Nephron (organoid): ENCODE measurements around the gene FGF9.

Experiments used
- H3K27ac Mint-ChIP-seq, 3 experiments: 2 replicates each; pipeline ENCODE4 v1.8.0; 2020; ENCODE audit warnings: mixed read lengths in 3 of 3, mild to moderate bottlenecking in 2 of 3, moderate library complexity in 1 of 3
- H3K27me3 Mint-ChIP-seq: 2 replicates; pipeline ENCODE4 v1.8.0; 2021; ENCODE audit warnings: low read depth, mild to moderate bottlenecking, moderate library complexity, mixed read lengths
- H3K36me3 Mint-ChIP-seq: 2 replicates; pipeline ENCODE4 v1.8.0; 2020; ENCODE audit warnings: low read depth, mixed read lengths
- H3K4me1 Mint-ChIP-seq: 2 replicates; pipeline ENCODE4 v1.8.0; 2020; ENCODE audit warnings: mixed read lengths
- H3K4me3 Mint-ChIP-seq, 3 experiments: 2 replicates each; pipeline ENCODE4 v1.8.0; 2020; ENCODE audit warnings: mild to moderate bottlenecking in 3 of 3, mixed read lengths in 3 of 3, moderate library complexity in 2 of 3
- H3K9me3 Mint-ChIP-seq: 2 replicates; pipeline ENCODE4 v1.8.0; 2020; ENCODE audit warnings: mixed read lengths
- TF ChIP-seq, protein P1 (sequence below), 3 experiments: fragments of 200-600 bp; sonication (generic); IDR thresholded peaks; one replicate each; pipeline ENCODE4 v1.5.0; 2021; ENCODE audit warnings: antibody characterized with exemption in 3 of 3; ENCODE audit not compliant: unreplicated experiment in 3 of 3

FGF9 gene

DNA sequence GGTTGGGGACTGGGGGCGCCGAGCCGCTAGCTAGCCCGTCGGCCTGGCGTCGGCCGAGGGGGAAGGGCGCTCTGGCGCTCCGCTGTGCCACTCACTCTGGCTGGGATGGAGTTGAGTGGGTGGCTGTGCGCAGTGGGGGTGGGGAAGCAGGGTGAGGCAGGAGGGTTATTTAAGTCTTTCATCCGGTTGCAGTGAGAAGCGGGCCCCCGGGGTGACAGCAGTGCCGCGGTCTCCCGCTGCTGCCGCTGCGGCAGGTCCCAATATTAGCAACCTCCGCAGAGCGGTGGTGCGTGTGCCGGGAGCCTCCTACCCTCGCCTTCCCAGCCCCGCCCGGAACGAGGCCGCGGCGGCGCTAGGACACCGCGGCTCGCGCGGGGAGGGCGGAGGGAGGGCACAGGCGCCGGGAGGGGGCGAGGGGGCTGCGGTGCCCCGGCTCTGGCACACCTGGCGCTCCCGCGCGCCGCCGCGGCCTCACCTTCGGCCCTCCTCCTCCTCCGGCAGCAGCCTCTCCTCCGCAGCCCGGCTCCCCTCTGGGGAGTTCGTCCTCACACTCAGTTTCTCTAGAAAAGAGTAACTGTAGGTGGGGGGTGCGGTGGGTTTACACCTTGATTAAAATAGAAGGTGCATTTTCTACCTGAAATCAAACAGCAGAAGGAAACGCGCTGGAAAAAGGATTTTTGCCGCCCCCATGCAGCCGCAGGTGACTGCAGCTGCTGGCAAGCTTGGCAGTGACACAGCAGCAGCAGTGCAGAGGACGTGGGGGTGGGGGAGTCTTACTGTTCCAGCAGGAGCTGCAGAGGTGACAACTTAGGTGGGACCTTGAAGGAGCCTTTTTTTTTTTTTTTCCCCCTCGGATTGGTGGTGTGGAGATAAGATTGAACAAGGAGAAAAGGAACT lies 4.5 kb downstream of the FGF9 start:
- H3K27ac Mint-ChIP-seq, result peak overlapping the region; percentile 9 to 87 (median 77)
- H3K4me3 Mint-ChIP-seq, result peak overlapping the region; percentile 89 to 97 (median 94)
- no peaks in the 10 kb centered on the region for H3K9me3 Mint-ChIP-seq
- peaks cover 37% of the 10 kb centered on the region for H3K4me1 Mint-ChIP-seq
- peaks cover 57% of the 10 kb centered on the region for H3K27me3 Mint-ChIP-seq
- TF ChIP-seq, protein P1, sequence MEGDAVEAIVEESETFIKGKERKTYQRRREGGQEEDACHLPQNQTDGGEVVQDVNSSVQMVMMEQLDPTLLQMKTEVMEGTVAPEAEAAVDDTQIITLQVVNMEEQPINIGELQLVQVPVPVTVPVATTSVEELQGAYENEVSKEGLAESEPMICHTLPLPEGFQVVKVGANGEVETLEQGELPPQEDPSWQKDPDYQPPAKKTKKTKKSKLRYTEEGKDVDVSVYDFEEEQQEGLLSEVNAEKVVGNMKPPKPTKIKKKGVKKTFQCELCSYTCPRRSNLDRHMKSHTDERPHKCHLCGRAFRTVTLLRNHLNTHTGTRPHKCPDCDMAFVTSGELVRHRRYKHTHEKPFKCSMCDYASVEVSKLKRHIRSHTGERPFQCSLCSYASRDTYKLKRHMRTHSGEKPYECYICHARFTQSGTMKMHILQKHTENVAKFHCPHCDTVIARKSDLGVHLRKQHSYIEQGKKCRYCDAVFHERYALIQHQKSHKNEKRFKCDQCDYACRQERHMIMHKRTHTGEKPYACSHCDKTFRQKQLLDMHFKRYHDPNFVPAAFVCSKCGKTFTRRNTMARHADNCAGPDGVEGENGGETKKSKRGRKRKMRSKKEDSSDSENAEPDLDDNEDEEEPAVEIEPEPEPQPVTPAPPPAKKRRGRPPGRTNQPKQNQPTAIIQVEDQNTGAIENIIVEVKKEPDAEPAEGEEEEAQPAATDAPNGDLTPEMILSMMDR (IDR thresholded peaks at IDR 0.05; ENCODE audit: unreplicated experiment in 3 of 3), result no peak
- H3K36me3 Mint-ChIP-seq, result no peaks in the 10 kb centered on the region

DNA sequence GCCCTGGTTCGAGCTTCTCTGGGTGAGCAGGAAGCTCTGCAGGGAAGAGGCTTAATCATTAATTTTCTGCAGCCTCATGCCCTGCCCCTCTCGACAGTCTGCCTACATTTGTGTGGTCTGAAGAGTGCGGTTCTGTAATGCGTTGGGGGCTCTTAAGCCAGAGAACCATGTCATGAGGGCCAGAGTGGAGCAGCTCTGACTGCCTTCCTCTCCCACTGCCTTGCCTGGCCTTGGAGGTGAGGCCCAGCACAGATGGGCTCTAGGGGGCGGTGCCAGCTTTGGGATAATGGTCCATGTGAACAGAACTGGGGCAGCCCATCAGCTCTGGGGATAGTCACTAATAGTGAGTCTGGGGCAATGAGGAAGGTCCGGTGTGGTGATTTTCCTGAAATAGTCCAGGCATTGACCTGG lies 5.7 kb downstream of the FGF9 start:
- peak overlapping the region; percentile 75 to 83 (median 78) for H3K4me3 Mint-ChIP-seq
- H3K9me3 Mint-ChIP-seq, result no peaks in the 10 kb centered on the region
- H3K27ac Mint-ChIP-seq, result peak overlapping the region; percentile 4 to 87 (median 9)
- H3K27me3 Mint-ChIP-seq, result peaks cover 50% of the 10 kb centered on the region
- peaks cover 32% of the 10 kb centered on the region for H3K4me1 Mint-ChIP-seq
- peaks cover 7% of the 10 kb centered on the region for H3K36me3 Mint-ChIP-seq
- TF ChIP-seq, protein P1 (IDR thresholded peaks at IDR 0.05; ENCODE audit: unreplicated experiment in 3 of 3), result peak in 1 of 3 experiments; percentile 40

- TF ChIP-seq, protein P1 (IDR thresholded peaks at IDR 0.05; ENCODE audit: unreplicated experiment in 3 of 3), result no peak
- H3K9me3 Mint-ChIP-seq, result no peaks in the 10 kb centered on the region
- H3K36me3 Mint-ChIP-seq, result peaks cover 7% of the 10 kb centered on the region
- H3K4me1 Mint-ChIP-seq, result peaks cover 28% of the 10 kb centered on the region
- peak overlapping the region; percentile 75 to 83 (median 78) for H3K4me3 Mint-ChIP-seq
- H3K27me3 Mint-ChIP-seq, result peaks cover 45% of the 10 kb centered on the region
- H3K27ac Mint-ChIP-seq, result peak overlapping the region in 1 of 3 experiments; percentile 9
Measured at GRCh38 chr13:21677075-21677623, 6.3 kb downstream of the FGF9 start.

DNA sequence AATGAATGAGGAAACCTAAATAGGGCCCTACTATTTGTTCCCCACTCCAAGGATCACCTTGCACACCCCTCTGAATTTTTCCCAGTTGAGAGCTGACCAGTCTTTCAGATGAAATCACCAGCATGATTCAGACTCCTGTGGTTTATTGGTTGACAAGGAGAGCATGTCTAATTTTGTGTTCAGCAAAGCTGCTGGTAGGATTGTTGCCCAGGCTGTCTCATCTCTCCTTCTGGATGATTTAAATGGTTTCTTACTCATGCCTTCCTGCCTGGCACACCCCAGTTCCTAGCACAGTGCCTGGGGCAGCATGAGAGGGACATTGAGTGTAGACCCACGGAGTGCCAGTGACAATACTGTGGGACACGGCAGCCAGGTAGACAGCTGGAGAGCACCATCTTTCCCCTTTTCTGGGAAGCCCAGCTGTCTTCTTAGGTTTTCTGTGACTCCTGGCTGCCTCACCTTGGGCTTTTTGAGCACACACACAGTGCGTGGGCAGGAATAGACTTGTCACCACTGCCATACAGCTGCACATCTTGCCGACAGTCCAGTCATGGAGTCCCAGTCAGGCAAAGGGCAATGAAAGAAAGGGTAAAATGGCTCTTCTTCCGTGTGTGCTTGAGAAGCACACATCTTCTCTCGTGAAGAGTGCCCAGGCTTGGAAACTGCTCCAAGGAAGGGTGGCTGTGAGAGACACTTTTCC lies 12.3 kb downstream of the FGF9 start:
- Mint-ChIP-seq H3K9me3 (no peaks in the 10 kb centered on the region), H3K27me3 (peaks cover 7% of the 10 kb centered on the region), H3K36me3 (peaks cover 14% of the 10 kb centered on the region), H3K4me1 (peaks cover 17% of the 10 kb centered on the region), H3K27ac (no peak overlapping the region), H3K4me3 (no peak overlapping the region)
- TF ChIP-seq, protein P1 (IDR thresholded peaks at IDR 0.05; ENCODE audit: unreplicated experiment in 3 of 3), result no peak

GRCh38 chr13:21684576-21684975 lies 13.7 kb downstream of the FGF9 start:
- TF ChIP-seq, protein P1 (IDR thresholded peaks at IDR 0.05; ENCODE audit: unreplicated experiment in 3 of 3), result no peak
- H3K4me3 Mint-ChIP-seq, result no peak overlapping the region
- H3K9me3 Mint-ChIP-seq, result no peaks in the 10 kb centered on the region
- H3K4me1 Mint-ChIP-seq, result peaks cover 17% of the 10 kb centered on the region
- no peak overlapping the region for H3K27ac Mint-ChIP-seq
- H3K36me3 Mint-ChIP-seq, result peaks cover 14% of the 10 kb centered on the region
- H3K27me3 Mint-ChIP-seq, result peaks cover 6% of the 10 kb centered on the region
